HL-60 (cell line): ENCODE measurements around the gene DAAM1.

Experiments
- DNase-seq, 2 experiments: peaks; one replicate each; pipeline ENCODE4 v3.0.0-alpha.2; 2010 to 2020; ENCODE audit warnings: low read depth in 1 of 2, low spot score in 1 of 2
- H3K27ac ChIP-seq: fragments of 250-450 bp; sonication (Bioruptor Pico); replicated peaks from 2 replicates; pipeline ENCODE4 v1.5.1; 2020; ENCODE audit warnings: mild to moderate bottlenecking, moderate library complexity
- H3K27me3 ChIP-seq: fragments of 250-450 bp; sonication (Bioruptor Pico); 2 replicates; pipeline ENCODE4 v1.5.1; 2021; ENCODE audit warnings: mild to moderate bottlenecking, moderate library complexity; ENCODE audit not compliant: insufficient read depth, poor library complexity, severe bottlenecking
- H3K4me3 ChIP-seq: replicated peaks from 2 replicates; pipeline ENCODE4 v1.5.1; 2011; ENCODE audit warnings: mild to moderate bottlenecking, control low read depth, low read length; ENCODE audit not compliant: insufficient read depth
- GABPA ChIP-seq: IDR thresholded peaks from 2 replicates; pipeline ENCODE4 v1.6.1; 2012; ENCODE audit warnings: low read depth
- POLR2AphosphoS5 ChIP-seq: IDR thresholded peaks from 2 replicates; pipeline ENCODE4 v1.6.1; 2012; ENCODE audit warnings: low read depth
- SPI1 ChIP-seq: IDR thresholded peaks from 2 replicates; pipeline ENCODE4 v1.6.1; 2012; ENCODE audit warnings: low read depth, mild to moderate bottlenecking, borderline replicate concordance
- TF ChIP-seq, protein P1 (sequence below): IDR thresholded peaks from one replicate; pipeline ENCODE4 v1.5.1; 2011; ENCODE audit warnings: low read length, control low read depth, inconsistent platforms; ENCODE audit not compliant: insufficient read depth
- TF ChIP-seq, protein P2 (sequence below): IDR thresholded peaks from 2 replicates; pipeline ENCODE4 v1.6.1; 2012; ENCODE audit warnings: low read depth; ENCODE audit not compliant: insufficient replicate concordance

The DAAM1 gene

DNA sequence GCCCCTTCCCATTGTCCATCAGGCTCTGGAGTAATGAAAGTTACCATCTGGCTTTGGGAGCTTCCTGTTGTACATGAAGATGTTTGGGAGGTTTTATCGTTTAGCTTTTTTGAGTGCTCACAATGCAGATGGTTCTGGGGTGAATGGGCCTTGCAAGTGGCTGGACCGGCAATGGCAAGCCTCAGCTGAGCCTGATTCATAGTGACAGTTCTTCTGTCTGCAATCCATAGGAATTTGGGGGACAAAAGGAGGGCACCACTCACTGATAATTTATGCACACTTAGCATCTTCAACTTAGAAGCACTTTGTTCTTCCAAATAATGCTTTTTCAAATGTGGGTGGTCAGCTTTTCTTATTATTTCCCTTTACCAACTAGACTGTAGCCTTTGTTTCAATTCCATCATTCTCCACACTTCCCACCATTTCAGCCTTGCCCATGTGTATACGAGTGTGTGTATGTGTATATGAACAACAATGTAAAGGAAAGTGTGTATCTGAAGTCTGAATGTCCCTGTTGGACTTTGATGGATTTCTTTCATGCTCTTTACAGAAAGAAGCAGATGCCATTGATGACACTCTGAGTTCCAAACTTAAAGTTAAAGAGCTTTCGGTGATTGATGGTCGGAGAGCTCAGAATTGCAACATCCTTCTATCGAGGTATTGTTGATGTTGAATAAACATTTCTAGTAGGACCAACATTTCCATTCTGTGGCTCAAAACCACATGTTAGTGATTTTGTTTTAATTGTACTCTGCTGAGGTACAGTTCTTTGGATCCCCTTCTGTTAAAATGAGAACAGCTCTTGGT, 151.3 kb downstream of the DAAM1 start:
- H3K27ac ChIP-seq, result no peak overlapping the region
- H3K27me3 ChIP-seq, result no peaks in the 10 kb centered on the region
- no peak overlapping the region for H3K4me3 ChIP-seq
- TF ChIP-seq GABPA (no peak), SPI1 (no peak), POLR2AphosphoS5 (no peak)
- TF ChIP-seq, protein P1, sequence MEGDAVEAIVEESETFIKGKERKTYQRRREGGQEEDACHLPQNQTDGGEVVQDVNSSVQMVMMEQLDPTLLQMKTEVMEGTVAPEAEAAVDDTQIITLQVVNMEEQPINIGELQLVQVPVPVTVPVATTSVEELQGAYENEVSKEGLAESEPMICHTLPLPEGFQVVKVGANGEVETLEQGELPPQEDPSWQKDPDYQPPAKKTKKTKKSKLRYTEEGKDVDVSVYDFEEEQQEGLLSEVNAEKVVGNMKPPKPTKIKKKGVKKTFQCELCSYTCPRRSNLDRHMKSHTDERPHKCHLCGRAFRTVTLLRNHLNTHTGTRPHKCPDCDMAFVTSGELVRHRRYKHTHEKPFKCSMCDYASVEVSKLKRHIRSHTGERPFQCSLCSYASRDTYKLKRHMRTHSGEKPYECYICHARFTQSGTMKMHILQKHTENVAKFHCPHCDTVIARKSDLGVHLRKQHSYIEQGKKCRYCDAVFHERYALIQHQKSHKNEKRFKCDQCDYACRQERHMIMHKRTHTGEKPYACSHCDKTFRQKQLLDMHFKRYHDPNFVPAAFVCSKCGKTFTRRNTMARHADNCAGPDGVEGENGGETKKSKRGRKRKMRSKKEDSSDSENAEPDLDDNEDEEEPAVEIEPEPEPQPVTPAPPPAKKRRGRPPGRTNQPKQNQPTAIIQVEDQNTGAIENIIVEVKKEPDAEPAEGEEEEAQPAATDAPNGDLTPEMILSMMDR, result no peak
- TF ChIP-seq, protein P2, sequence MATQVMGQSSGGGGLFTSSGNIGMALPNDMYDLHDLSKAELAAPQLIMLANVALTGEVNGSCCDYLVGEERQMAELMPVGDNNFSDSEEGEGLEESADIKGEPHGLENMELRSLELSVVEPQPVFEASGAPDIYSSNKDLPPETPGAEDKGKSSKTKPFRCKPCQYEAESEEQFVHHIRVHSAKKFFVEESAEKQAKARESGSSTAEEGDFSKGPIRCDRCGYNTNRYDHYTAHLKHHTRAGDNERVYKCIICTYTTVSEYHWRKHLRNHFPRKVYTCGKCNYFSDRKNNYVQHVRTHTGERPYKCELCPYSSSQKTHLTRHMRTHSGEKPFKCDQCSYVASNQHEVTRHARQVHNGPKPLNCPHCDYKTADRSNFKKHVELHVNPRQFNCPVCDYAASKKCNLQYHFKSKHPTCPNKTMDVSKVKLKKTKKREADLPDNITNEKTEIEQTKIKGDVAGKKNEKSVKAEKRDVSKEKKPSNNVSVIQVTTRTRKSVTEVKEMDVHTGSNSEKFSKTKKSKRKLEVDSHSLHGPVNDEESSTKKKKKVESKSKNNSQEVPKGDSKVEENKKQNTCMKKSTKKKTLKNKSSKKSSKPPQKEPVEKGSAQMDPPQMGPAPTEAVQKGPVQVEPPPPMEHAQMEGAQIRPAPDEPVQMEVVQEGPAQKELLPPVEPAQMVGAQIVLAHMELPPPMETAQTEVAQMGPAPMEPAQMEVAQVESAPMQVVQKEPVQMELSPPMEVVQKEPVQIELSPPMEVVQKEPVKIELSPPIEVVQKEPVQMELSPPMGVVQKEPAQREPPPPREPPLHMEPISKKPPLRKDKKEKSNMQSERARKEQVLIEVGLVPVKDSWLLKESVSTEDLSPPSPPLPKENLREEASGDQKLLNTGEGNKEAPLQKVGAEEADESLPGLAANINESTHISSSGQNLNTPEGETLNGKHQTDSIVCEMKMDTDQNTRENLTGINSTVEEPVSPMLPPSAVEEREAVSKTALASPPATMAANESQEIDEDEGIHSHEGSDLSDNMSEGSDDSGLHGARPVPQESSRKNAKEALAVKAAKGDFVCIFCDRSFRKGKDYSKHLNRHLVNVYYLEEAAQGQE, result no peak
- no peak for DNase-seq

DNA sequence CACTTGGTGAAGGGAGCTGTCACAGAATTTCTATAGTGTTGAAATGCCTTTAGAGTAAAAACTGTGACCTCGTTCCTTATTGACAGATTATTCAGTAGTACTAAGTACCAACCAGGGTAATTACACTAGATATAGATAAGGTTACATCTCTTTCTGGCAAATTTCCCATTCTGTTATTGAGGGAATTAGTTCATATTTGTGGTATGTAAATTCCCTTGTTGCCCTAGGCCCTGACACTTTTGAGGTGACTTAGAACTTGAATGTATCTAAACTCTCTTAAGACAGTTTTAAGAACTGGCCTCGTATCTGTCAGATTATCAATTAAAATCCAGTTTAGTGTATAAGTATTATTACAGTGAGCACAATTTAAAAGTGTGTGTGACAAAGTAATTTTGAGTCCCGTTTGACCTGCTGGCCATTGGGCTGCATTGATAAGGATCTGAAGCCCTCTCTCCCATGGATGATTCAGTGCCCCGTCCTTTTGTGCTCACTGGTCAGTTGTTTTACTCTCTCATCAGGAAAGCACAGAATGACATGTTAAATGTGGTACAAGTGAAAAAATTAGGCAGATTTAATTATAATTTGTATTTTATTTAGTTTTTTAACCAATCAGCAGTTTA, 153.5 kb downstream of the DAAM1 start:
- no peak for DNase-seq
- H3K27me3 ChIP-seq, result no peaks in the 10 kb centered on the region
- TF ChIP-seq GABPA, result no peak
- TF ChIP-seq SPI1, result no peak
- TF ChIP-seq, protein P1, result no peak
- TF ChIP-seq POLR2AphosphoS5, result no peak
- TF ChIP-seq, protein P2, result no peak
- no peak overlapping the region for H3K27ac ChIP-seq
- no peak overlapping the region for H3K4me3 ChIP-seq

DNA sequence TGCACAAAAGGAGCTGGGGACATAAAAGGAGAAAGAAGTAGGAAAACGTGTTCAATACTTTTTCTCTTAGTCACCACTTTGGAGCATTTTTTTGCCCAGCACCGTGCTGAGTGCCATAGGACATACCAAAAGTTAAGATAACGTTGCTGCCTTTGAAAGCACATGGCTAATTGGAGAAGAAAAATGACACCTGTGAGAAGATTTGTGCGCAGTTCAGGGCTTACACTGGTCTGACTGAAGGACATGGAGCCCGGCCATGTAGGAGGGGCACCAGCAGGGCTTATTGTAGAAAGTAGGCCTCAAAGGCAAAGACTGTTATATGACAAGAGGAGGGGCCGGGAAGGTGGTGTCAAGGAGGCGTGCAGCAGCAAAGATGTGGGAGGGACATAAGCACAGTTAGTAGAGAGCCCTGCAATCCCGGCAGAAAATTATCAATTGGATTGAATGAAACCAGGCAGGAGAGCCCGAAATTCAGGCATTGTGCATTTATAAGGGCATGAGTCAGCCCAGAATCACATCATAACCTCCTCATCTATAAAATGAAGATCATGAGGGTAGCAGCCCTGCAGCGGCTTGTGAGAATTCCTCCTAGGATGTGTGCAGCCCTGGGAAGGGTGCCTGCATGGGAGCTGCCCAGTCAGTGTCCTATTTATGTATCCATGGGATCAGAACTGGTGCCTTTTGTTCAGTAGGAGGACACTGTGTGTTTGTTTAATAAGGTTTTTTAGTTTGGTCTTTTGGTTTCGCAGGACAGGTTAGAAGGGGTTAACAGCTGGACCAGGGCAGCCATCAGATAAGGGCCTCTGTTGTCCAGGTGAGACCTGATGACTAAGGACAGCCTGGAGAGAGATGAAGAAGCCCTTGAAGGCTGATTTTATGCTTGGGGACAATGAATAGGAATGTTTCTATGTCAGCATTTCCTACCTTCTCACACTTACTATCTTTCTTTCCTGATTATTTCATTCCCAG, 154.3 kb downstream of the DAAM1 start:
- Histone ChIP-seq H3K4me3 (no peak overlapping the region), H3K27ac (no peak overlapping the region), H3K27me3 (no peaks in the 10 kb centered on the region)
- DNase-seq, result no peak
- TF ChIP-seq GABPA (no peak), POLR2AphosphoS5 (no peak), SPI1 (no peak)
- TF ChIP-seq, protein P2, result no peak
